Loucy (cell line): ENCODE data around the gene PRH2.

Source experiments
- H2AFZ ChIP-seq: fragments of 200-600 bp; sonication (generic); 2 replicates; pipeline ENCODE4 v1.6.0; 2016; ENCODE audit warnings: antibody characterized with exemption, mild to moderate bottlenecking, low read length, moderate library complexity
- H3F3A ChIP-seq: fragments of 200-600 bp; 2 replicates; pipeline ENCODE4 v1.6.0; 2016; ENCODE audit warnings: antibody characterized with exemption, low read depth, mild to moderate bottlenecking
- H3K27me3 ChIP-seq: fragments of 200-600 bp; sonication (generic); 2 replicates; pipeline ENCODE4 v1.6.1; 2014; ENCODE audit warnings: low read length, mild to moderate bottlenecking; ENCODE audit not compliant: insufficient read depth, poor library complexity, severe bottlenecking
- H3K36me3 ChIP-seq: fragments of 200-600 bp; sonication (generic); 2 replicates; pipeline ENCODE4 v1.6.1; 2016; ENCODE audit warnings: low read length; ENCODE audit not compliant: insufficient read depth
- H3K4me1 ChIP-seq: fragments of 200-600 bp; sonication (generic); 2 replicates; pipeline ENCODE4 v1.5.1; 2014; ENCODE audit warnings: low read length, mild to moderate bottlenecking; ENCODE audit not compliant: insufficient read depth, poor library complexity, severe bottlenecking
- H3K4me2 ChIP-seq: fragments of 200-600 bp; sonication (generic); 2 replicates; pipeline ENCODE4 v1.6.0; 2014; ENCODE audit warnings: antibody characterized with exemption, low read length, low read depth, mild to moderate bottlenecking; ENCODE audit not compliant: poor library complexity, severe bottlenecking
- H3K4me3 ChIP-seq: fragments of 200-600 bp; sonication (generic); 2 replicates; pipeline ENCODE4 v1.5.1; 2014; ENCODE audit warnings: low read length, mild to moderate bottlenecking, mixed read lengths; ENCODE audit not compliant: poor library complexity, severe bottlenecking
- H3K79me2 ChIP-seq: fragments of 200-600 bp; sonication (generic); 2 replicates; pipeline ENCODE4 v1.6.1; 2014; ENCODE audit warnings: low read length; ENCODE audit not compliant: insufficient read depth
- H3K9ac ChIP-seq: fragments of 200-600 bp; sonication (generic); 2 replicates; pipeline ENCODE4 v1.6.0; 2014; ENCODE audit warnings: mild to moderate bottlenecking, low read depth, low read length, moderate library complexity; ENCODE audit not compliant: poor library complexity, severe bottlenecking
- H3K9me2 ChIP-seq: fragments of 200-600 bp; sonication (generic); replicated peaks from 2 replicates; pipeline ENCODE4 v1.6.1; 2016; ENCODE audit warnings: low read depth, low read length, mixed read lengths
- H3K9me3 ChIP-seq: fragments of 200-600 bp; sonication (generic); 2 replicates; pipeline ENCODE4 v1.6.1; 2014; ENCODE audit warnings: mild to moderate bottlenecking, antibody characterized with exemption, low read length, low read depth; ENCODE audit not compliant: insufficient read depth
- H4K20me1 ChIP-seq: fragments of 200-600 bp; sonication (generic); 2 replicates; pipeline ENCODE4 v1.6.0; 2014; ENCODE audit warnings: antibody characterized with exemption, low read length, mild to moderate bottlenecking; ENCODE audit not compliant: insufficient read depth, poor library complexity, severe bottlenecking
- EZH2phosphoT487 ChIP-seq: fragments of 200-600 bp; IDR thresholded peaks from 2 replicates; pipeline ENCODE4 v1.6.1; 2018; ENCODE audit warnings: antibody characterized with exemption, mild to moderate bottlenecking, moderate library complexity, borderline replicate concordance
- TF ChIP-seq, protein P1 (sequence below): fragments of 200-600 bp; sonication (generic); conservative IDR thresholded peaks from 2 replicates; pipeline ENCODE4 v1.5.1; 2014; ENCODE audit warnings: mild to moderate bottlenecking, antibody characterized with exemption, low read length

PRH2 gene

GRCh38 chr12:10966314-10966713 is 37.3 kb downstream of the PRH2 start:
- Histone ChIP-seq H3F3A (no peaks in the 10 kb centered on the region), H2AFZ (no peak overlapping the region), H3K9me3 (no peaks in the 10 kb centered on the region), H3K4me2 (no peak overlapping the region), H3K27me3 (no peaks in the 10 kb centered on the region), H3K9me2 (no peaks in the 10 kb centered on the region), H4K20me1 (no peaks in the 10 kb centered on the region), H3K9ac (no peak overlapping the region), H3K79me2 (no peaks in the 10 kb centered on the region), H3K4me3 (no peak overlapping the region), H3K4me1 (no peaks in the 10 kb centered on the region), H3K36me3 (no peaks in the 10 kb centered on the region)
- TF ChIP-seq, protein P1, sequence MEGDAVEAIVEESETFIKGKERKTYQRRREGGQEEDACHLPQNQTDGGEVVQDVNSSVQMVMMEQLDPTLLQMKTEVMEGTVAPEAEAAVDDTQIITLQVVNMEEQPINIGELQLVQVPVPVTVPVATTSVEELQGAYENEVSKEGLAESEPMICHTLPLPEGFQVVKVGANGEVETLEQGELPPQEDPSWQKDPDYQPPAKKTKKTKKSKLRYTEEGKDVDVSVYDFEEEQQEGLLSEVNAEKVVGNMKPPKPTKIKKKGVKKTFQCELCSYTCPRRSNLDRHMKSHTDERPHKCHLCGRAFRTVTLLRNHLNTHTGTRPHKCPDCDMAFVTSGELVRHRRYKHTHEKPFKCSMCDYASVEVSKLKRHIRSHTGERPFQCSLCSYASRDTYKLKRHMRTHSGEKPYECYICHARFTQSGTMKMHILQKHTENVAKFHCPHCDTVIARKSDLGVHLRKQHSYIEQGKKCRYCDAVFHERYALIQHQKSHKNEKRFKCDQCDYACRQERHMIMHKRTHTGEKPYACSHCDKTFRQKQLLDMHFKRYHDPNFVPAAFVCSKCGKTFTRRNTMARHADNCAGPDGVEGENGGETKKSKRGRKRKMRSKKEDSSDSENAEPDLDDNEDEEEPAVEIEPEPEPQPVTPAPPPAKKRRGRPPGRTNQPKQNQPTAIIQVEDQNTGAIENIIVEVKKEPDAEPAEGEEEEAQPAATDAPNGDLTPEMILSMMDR: no peak
- no peak for TF ChIP-seq EZH2phosphoT487

DNA sequence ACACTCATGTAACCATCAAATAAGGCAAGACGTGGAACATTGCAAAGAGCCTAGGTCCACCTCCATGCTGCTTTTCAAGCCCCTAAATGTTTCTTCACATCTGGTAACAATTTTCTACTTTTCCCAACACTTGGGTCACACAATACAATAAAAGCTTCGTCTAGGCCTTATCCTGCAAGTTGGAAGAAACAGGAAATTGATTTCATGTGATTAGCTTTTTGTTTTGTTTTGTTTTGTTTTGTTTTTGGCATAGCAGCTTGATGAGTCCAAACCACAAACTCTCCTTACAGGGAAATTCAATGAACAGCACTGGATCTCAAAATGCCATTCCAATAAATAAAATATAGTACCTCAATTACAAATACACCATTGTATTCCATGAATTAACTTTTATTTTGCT is 38.4 kb downstream of the PRH2 start:
- Histone ChIP-seq H3K9ac (no peak overlapping the region), H3K4me1 (no peaks in the 10 kb centered on the region), H3K79me2 (no peaks in the 10 kb centered on the region), H3K36me3 (no peaks in the 10 kb centered on the region), H4K20me1 (no peaks in the 10 kb centered on the region), H3K9me3 (no peaks in the 10 kb centered on the region), H3K4me2 (no peak overlapping the region), H3K27me3 (no peaks in the 10 kb centered on the region), H3F3A (no peaks in the 10 kb centered on the region), H3K9me2 (no peaks in the 10 kb centered on the region), H3K4me3 (no peak overlapping the region), H2AFZ (no peak overlapping the region)
- TF ChIP-seq EZH2phosphoT487: no peak
- TF ChIP-seq, protein P1: no peak

DNA sequence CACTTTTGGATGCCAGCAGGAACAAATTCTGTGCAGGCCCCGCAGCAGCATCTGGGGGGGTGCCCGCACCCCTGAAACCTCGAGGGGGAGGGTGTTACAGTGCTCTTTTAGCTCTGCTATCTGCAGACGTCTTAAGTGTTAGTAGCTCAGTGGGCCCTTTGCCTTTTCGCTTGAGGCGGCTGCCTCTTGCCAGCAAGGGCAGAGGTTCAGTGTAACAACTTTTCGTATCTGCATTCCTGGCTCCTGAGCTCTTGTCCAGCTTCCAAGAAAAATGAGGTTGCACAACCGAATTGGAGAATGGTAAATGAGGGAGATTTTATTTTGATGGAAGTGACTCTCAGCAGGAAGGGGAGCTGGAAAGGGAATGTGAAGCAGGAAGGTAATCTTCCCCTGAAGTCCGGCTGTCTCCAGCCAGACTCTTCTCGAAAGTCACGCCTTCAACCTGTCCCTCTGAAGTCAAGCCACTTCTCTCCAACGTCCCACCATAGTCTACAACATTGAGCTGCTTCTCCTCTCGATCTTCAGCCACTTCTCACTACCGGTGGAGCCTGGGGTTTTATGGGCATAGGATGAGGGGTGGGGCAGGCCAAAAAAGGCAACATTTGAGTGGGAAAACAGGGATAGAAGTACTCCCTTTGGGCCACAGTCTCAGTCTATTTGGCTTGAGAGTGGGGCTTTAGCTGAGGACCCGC is 39.9 kb downstream of the PRH2 start:
- no peaks in the 10 kb centered on the region for H3K9me3 ChIP-seq
- H3K79me2 ChIP-seq: no peaks in the 10 kb centered on the region
- H3K4me3 ChIP-seq: no peak overlapping the region
- no peaks in the 10 kb centered on the region for H3K4me1 ChIP-seq
- H3K27me3 ChIP-seq: no peaks in the 10 kb centered on the region
- H4K20me1 ChIP-seq: no peaks in the 10 kb centered on the region
- H3K4me2 ChIP-seq: no peak overlapping the region
- H3K9ac ChIP-seq: no peak overlapping the region
- TF ChIP-seq, protein P1: no peak
- TF ChIP-seq EZH2phosphoT487: no peak
- H3F3A ChIP-seq: no peaks in the 10 kb centered on the region
- no peak overlapping the region for H2AFZ ChIP-seq
- no peaks in the 10 kb centered on the region for H3K36me3 ChIP-seq
- no peaks in the 10 kb centered on the region for H3K9me2 ChIP-seq
